GM18868 (cell line): ENCODE data around the gene SYNJ2.

Experiments
- ATAC-seq: cut with Tn5 transposase; IDR thresholded peaks from one replicate; pipeline ENCODE4 v1.9.1; 2021; ENCODE audit warnings: mild to moderate bottlenecking, moderate library complexity; ENCODE audit not compliant: unreplicated experiment

Gene SYNJ2

GRCh38 chr6:158057213-158057987, 75.7 kb downstream of the SYNJ2 start:
- ATAC-seq, result peak; percentile 71

GRCh38 chr6:158058171-158058651, 76.5 kb downstream of the SYNJ2 start:
- no peak for ATAC-seq

GRCh38 chr6:158059108-158059507, 77.4 kb downstream of the SYNJ2 start:
- no peak for ATAC-seq

GRCh38 chr6:158060455-158061360, 79.0 kb downstream of the SYNJ2 start:
- ATAC-seq, result no peak

GRCh38 chr6:158061361-158061708, 79.7 kb downstream of the SYNJ2 start:
- ATAC-seq, result no peak

GRCh38 chr6:158061709-158062461, 80.2 kb downstream of the SYNJ2 start:
- ATAC-seq, result no peak

- no peak for ATAC-seq
Measured at GRCh38 chr6:158063736-158064135, 82.1 kb downstream of the SYNJ2 start.

- no peak for ATAC-seq
Measured at GRCh38 chr6:158064725-158065251, 83.1 kb downstream of the SYNJ2 start.

GRCh38 chr6:158066136-158066781, 84.6 kb downstream of the SYNJ2 start:
- ATAC-seq, result no peak

- no peak for ATAC-seq
Measured at GRCh38 chr6:158067436-158068015, 85.9 kb downstream of the SYNJ2 start.

- no peak for ATAC-seq
Measured at GRCh38 chr6:158068156-158068892, 86.7 kb downstream of the SYNJ2 start.

- ATAC-seq, result no peak
Measured at GRCh38 chr6:158068893-158069799, 87.5 kb downstream of the SYNJ2 start.

- ATAC-seq, result no peak
Measured at GRCh38 chr6:158069800-158070195, 88.1 kb downstream of the SYNJ2 start.

- no peak for ATAC-seq
Measured at GRCh38 chr6:158070513-158070912, 88.8 kb downstream of the SYNJ2 start.

GRCh38 chr6:158071121-158072082, 89.7 kb downstream of the SYNJ2 start:
- no peak for ATAC-seq

GRCh38 chr6:158072083-158072721, 90.5 kb downstream of the SYNJ2 start:
- ATAC-seq, result peak; percentile 55

- ATAC-seq, result no peak
Measured at GRCh38 chr6:158073776-158074175, 92.1 kb downstream of the SYNJ2 start.
